Measurements from ENCODE around the gene TIGD3.
A peak's percentile ranks its signal among the peaks of the same experiment; 100 is the strongest.
"Not testable (repeated sequence)": the region's sequence is repeated elsewhere in the genome, so short reads cannot be mapped to it uniquely, and the experiment has no call there.

Gene TIGD3

GRCh38 chr11:65327021-65327420, 27.5 kb upstream of the TIGD3 start:
- no peak for DNase-seq

DNA sequence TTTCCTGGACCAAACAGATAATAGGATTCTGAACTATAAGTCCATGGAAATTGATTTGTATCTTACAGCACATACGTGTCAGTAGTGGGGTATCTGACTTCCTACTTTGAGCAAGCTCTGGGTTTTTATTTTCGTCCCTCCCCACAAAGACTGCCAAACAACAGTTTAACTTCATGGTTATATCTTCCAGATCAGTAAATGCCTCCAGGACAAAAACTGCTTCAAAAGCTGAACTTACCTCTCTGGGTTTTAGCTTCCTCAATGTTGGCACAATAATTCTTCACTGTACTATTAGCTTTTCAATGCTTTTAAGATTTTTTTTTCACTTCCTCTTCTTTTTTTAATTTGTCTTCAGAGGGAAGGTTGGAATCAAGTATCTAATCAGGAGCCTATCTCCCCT, 25.1 kb upstream of the TIGD3 start:
- DNase-seq: no peak

GRCh38 chr11:65329944-65330403, 24.6 kb upstream of the TIGD3 start:
- peak; percentile 97 for DNase-seq

- DNase-seq: no peak
Observed at GRCh38 chr11:65330544-65330943, 24.0 kb upstream of the TIGD3 start.

DNA sequence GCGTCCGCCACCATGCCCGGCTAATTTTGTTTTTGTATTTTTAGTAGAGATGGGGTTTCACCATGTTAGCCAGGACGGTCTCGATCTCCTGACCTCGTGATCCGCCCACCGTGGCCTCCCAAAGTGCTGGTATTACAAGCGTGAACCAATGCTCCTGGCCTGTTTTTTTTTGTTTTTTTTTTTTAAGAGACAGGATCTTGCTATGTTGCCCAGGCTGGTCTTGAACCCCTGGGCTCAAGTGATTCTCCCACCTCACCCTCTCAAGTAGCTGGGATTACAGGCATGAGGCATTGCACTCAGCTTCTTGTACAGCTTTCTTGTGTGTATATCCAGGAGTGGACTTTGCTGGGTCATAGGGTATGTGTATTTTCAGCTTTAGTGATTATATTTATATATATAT, 22.0 kb upstream of the TIGD3 start:
- DNase-seq: not testable (repeated sequence)

DNA sequence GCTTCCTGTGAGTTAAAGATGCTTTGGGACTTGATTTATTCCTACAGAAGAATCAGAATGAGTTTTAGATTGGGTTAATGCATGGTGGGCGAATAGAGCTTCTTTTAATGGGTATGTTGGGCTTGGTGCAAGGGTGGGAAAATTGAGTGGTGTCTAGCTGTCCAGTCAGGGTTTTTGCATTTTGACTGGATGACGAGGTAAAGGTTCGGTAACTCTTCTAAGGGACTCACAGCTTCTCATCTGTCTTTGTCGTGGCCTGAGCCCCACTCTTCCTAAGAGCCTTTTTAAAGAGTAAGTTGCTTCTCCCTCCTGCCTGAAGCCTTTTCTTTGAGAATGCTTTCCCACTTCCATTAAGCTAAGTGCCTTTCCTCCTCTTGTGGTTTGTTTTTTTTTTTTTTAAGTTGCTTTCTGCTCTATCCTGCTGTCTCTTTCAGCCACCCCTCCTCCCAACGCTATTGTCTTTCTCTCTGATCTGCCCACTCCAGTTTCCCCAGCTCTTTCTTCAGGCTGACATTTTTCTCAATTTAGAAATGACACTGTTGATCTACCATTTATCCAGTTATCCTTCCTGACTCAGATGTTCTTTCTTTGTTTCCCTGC, 19.8 kb upstream of the TIGD3 start:
- no peak for DNase-seq

GRCh38 chr11:65338676-65339075, 15.9 kb upstream of the TIGD3 start:
- DNase-seq: peak; percentile 58

DNA sequence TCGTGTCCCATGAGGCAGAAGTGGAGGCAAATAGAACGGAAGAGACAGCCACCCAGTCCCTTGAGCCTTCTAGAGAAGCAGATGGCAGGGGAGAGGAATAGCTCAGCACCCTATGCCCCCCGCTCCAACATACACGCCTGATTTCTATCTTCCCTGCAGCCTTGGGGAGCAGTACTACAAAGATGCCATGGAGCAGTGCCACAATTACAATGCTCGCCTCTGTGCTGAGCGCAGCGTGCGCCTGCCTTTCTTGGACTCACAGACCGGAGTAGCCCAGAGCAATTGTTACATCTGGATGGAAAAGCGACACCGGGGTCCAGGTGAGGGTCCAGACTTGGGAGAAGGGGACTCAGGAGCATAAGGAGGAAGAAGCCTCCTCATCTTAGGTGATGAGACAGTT, 14.3 kb upstream of the TIGD3 start:
- no peak for DNase-seq

DNA sequence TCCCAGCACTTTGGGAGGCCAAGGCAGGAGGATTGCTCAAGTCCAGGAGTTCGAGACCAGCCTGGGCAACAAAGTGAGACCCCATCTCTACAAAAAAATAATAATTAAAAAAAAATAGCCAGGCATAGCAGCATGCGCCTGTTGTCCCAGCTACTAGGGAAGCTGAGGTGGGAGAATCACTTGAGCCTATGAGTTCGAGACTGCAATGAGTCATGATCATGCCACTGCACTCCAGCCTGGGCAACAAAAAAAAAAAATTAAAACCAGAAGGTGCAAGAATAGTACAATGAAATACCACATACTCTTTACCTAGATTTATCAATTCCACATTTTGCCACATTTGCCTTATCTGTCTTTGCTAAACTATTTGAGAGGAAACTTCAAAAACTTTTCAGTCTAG, 12.7 kb upstream of the TIGD3 start:
- DNase-seq: no peak

GRCh38 chr11:65351511-65351910, 3.0 kb upstream of the TIGD3 start:
- DNase-seq: no peak

DNA sequence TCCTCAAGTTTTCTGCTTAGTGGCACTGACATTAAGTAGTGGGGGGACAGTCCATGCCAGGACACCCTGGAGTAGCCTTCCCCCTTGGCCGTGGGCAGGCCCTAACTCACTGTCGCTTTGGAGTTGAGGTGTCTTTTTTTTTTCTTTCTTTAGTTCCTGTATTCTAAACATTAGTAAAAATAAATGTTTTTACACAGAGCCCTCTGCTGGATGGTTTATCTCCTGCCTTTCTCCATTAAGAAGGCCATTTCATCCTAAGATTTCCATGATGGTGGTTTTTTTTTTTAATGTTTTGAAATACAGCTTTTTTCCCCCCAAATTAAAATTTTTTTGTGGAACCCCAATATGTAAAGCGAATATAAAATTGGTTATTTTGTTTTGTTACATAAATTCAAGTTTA, 1.8 kb upstream of the TIGD3 start:
- DNase-seq: peak; percentile 73

DNA sequence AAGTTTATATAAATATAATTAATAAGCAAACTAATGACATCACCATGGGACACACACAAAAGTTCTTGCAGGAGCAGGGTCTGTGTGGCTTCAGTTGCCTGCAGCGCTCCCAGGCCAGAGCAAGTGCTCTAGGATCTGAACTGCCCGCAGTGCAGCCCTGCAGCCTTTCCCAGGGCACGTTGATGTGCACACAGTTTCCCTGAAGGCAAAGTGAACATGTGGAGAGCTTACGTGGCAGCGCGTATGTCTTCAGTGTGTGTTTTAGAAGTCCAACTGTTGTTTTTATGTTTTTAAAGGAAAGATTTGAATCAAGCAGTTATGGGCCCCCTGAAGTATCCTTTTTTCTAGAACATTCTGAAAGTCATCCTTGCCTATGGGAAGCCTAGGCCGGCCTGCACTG, 1.2 kb upstream of the TIGD3 start:
- no peak for DNase-seq

GRCh38 chr11:65353900-65354264, 669 bp upstream of the TIGD3 start:
- DNase-seq: no peak

GRCh38 chr11:65355013-65355775, 643 bp downstream of the TIGD3 start:
- peak; percentile 86 for DNase-seq

DNA sequence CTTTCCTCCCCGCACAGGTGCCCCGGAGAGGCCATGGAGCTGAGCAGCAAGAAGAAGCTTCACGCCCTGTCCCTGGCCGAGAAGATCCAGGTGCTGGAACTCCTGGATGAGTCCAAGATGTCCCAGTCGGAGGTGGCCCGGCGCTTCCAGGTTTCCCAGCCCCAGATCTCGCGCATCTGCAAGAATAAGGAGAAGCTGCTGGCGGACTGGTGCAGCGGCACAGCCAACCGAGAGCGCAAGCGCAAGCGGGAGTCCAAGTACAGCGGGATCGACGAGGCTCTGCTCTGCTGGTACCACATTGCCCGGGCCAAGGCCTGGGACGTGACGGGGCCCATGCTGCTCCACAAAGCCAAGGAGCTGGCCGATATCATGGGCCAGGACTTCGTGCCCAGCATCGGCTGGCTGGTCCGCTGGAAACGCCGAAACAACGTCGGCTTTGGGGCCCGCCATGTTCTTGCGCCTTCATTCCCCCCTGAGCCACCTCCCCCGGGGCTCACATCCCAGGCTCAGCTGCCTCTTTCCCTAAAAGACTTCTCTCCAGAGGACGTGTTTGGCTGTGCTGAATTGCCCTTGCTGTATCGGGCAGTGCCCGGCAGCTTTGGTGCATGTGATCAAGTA, 1.3 kb downstream of the TIGD3 start:
- DNase-seq: no peak

GRCh38 chr11:65356394-65356972, 1.9 kb downstream of the TIGD3 start:
- DNase-seq: no peak

- DNase-seq: no peak
Observed at GRCh38 chr11:65357856-65358356, 3.4 kb downstream of the TIGD3 start.

DNA sequence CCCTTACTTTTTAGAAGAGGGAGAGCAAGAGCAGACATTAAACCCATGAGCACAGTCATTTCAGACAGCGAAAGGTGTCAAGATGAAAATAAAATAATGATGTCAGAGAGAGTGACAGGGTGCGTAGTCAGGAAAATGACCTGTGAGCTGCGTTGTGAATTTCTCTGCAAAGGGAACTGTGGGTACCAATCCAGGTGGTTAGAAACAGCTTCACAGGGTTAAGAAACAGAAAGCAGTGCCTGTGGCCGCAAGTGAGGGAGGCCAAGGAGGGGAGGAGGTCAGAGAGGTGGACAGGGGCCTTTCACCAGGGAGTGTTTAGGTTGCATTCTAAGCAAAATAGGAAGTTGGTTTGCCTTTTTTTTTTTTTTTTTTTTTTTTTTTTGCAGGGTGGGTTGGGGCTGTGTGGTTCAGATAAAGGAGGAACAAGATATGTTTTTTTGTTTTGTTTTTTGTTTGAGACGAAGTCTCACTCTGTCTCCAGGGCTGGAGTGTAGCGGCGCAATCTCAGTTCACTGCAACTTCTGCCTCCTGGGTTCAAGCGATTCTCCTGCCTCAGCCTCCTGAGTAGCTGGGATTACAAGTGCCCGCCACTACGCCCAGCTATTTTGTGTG, 7.9 kb downstream of the TIGD3 start:
- DNase-seq: peak; percentile 92

DNA sequence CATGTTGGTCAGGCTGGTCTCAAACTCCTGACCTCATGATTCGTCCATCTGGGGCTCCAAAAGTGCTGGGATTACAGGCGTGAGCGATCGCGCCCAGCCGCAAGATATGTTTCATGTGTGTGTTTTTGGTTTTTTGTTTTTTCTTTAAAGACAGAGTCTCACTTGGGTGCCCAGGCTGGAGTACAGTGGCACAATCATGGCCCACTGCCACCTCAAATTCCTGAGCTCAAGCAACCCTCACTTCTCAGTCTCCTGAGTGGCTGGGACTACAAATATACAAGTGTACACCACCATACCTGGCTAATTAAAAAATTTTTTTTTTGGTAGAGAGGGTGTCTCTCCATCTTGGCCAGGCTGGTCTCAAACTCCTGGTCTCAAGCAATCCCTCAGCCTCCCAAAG, 8.4 kb downstream of the TIGD3 start:
- no peak for DNase-seq

DNA sequence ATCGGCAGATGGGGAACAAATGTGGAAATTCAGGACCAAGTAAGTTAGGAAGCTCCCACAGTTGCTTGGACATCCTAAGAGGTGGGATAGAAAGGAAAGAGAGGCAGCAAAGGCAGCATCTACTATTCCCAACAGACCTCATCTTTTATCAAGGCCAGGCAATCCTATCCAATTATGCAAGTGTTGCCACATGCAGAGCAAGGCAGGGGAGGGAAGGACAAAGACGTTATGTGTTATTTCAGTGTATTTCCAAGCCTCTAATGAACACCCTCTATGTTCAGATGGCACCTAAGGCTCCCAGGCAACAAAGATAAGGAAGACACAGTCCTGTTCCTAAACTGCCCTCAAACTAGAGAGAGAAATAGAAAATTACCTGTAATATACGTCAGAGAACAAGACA, 9.2 kb downstream of the TIGD3 start:
- no peak for DNase-seq

- DNase-seq: peak; percentile 90
Observed at GRCh38 chr11:65366340-65366773, 11.8 kb downstream of the TIGD3 start.

DNA sequence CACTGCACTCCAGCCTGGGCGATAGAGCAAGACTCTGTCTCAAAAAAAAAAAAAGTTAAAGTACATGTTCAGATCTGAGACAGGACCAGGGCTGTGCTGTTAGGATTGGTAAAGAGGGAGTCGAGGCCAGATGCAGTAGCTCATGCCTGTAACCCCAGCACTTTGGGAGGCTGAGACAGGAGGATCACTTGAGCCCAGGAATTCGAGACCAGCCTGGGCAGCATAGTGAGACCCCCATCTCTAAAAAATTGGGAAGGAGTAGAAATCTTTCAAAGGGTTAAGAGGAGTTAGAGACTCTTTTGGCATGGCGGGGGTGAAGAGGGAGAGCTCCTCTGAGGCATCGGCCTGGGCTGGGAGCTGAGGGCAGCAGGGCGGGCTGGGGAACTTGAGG, 16.1 kb downstream of the TIGD3 start:
- DNase-seq: no peak

DNA sequence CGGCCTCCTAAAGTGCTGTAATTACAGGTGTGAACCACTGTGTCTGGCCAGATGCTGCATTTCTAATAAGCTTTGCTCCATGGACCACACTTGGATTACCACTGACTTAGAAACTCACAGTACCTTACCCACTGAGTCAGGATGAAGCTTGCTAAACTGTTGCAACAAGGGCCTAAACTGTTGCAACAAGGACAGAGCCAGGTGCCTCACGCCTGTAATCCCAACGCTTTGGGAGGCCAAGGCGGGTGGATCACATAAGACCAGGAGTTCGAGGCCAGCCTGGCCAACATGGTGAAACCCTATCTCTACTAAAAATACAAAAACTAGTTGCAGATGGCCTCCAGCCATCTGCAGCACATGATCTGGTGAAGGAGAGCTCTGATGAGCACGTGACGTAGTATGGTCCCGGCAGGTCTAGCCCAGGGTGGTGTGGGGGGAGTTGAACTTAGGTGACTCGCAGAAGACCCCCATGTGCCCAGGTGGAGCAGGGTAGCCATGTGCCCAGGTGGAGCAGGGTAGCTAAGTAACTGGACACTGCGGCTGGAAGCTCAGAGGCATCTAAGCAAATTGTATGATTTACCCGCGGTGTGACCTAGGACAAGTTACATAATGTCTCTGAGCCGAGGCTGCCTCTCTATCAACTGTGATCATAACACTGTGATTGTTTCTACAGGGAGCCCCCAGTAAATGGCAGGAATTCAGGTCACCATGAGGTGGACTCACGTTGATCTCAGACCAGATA, 19.5 kb downstream of the TIGD3 start:
- DNase-seq: no peak

Data from hematopoietic multipotent progenitor cell treated with erythropoietin and hydrocortisone succinate and interleukin-3 and kit ligand, for 4 days (in vitro differentiated cells).